NCI-H1436 treated with DMSO at 0.1 percent for 48 hours (cell line): ENCODE results near the gene DNAH7.

Source experiments
- DNase-seq: peaks from one replicate; lab custom pipeline; 2025; lab: John Stamatoyannopoulos, UW

DNAH7 gene

GRCh38 chr2:195863121-195863520 lies 205.5 kb downstream of the DNAH7 start:
- DNase-seq = no peak

DNA sequence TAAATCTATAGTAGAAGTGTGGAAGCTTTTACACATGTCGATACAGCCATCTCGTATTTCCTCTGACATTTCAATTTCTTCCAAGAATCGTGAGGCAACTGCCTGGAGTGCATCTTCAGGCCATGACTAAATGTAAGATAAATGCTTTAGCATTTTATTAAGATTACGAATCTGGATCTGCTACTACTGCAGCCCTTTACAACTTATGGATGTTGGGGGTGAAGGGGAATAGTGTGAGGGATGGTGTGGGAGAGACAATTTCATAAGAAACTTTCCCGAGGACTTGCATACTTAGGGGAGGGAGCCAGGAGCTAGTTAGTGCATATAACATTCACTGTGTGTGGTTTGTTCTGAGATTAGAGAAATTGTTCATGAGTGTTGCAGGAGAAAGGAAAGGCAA lies 206.8 kb downstream of the DNAH7 start:
- DNase-seq = no peak

DNA sequence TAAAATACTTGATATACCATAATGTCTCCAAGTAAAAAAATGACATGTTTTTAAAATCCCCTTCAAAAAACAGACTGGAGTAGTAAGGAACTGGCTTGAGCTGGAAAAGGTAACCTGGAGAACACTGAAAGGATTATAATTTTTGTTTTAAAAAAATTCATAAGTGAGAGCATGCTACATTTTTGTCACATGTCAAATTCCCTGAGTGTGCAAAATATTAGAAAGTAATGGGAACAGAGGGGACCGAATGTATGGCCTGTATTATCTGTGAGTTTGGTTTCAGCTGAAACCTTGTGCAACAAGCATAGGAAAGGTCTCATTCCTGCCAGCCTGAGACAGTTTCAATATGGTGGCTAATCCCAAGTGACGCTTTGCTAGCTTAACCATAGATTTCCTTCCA lies 209.1 kb downstream of the DNAH7 start:
- DNase-seq = no peak

DNA sequence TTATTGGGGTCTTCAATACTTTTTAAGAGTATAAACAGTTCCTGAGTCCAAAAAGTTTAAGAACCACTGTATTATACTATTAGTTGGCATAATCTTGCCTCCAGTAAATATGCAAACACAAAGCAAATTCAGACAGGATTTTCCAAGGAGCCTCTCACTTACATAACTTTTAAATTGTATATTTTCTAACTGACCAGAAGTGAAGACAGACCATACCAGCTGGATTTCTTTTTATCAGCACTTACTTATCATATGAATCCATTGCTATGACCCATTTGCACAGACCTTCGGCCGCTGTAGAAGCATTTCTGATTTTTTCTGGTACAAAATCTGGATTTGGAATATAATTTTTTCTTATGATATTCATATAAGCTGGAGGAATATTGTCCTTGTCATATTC lies 211.5 kb downstream of the DNAH7 start:
- no peak for DNase-seq

DNA sequence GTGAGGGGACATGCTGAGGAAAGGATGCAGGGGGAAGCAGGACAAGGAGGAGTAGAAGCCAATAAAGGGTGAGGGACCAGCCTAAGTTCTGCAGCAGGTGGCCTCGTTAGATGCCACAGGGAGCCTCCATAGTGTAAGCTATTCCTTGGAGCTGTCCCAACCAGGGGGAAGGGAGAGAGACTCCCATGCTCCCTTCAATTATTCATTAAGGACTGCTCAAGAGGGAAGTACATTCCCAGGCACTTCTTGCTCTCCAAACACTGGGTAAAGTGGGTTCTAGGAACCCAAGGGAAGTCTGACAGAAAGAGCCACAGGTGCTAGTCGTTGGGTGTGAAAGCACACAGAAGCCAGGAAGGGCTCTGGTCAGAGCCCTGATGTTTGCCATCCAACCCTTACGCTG lies 217.9 kb downstream of the DNAH7 start:
- no peak for DNase-seq

- no peak for DNase-seq
Measured at GRCh38 chr2:195848119-195848899, 220.3 kb downstream of the DNAH7 start.

DNA sequence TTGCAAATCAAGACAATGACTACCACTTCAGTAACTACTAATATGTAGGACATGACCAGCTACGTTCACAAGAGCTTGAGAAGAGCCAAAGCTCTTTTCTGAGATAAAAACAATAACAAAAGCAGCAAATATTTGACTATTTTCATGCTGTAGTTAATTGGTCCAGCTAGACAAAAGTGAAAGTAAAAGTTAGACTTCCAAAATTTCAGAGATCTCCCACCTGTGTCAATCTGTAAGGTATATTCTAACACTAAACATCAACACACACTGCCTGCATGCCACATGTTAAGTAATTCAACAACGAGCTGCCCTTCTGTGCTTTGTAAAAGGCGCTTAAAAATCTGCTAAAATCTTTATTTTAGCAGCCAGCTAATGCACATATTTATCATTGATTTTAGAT lies 225.7 kb downstream of the DNAH7 start:
- no peak for DNase-seq

DNA sequence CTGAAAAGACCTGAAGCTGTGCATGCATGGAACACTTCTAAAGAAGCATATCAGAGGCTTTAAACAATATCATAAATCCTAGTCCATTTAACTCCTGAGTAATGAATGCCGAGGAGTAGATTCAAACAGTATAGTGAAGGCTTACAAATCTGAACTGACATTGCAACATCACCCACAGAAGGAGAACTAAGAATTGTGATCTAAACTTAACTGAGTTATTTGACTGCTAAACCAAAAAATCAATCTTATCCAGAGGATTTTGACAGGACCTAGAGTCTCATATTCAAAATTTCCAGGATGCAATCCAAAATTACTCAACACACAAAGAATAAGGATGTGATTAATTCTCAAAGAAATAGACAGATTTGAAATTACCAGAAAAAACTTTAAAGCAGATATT lies 230.6 kb downstream of the DNAH7 start:
- DNase-seq = no peak

DNA sequence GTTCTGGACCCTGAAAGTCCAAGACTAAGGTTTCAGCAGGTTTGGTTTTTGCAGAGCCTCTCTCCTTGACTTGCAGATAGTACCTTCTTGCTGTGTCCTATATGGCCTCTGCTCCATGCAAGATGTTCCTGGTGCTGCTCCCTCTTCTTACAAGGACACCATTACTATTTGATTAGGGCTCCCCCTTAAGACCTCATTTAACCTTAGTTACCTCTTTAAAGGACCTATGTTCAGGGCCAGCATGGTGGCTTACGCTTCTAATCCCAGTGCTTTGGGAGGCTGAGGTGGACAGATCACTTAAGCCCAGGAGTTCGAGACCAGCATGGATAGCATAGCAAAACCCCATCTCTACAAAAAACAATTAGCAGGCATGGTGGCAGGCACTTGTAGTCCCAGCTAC lies 232.6 kb downstream of the DNAH7 start:
- DNase-seq = no peak

- DNase-seq = no peak
Measured at GRCh38 chr2:195834836-195835235, 233.8 kb downstream of the DNAH7 start.

GRCh38 chr2:195830968-195831950 lies 237.4 kb downstream of the DNAH7 start:
- DNase-seq = no peak

- DNase-seq = no peak
Measured at GRCh38 chr2:195824478-195824877, 244.2 kb downstream of the DNAH7 start.

DNA sequence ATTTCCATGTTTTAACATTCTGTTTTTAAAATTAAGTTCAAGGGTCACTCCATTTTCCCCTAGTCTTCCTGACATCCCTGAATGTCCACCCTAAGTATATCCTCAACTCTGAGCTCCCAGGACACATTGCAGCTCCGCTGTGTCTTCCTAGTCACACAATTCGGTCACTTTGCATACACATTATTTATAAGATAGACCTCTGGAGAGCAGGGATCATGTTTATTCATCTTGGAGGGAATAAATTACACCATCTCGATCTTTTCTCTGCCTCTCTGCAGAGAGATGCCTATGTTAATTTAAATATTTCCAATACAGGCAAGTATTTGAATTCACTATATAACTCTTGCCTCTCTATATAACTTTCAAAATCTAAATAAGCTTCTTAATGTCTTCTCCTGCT lies 245.4 kb downstream of the DNAH7 start:
- no peak for DNase-seq

DNA sequence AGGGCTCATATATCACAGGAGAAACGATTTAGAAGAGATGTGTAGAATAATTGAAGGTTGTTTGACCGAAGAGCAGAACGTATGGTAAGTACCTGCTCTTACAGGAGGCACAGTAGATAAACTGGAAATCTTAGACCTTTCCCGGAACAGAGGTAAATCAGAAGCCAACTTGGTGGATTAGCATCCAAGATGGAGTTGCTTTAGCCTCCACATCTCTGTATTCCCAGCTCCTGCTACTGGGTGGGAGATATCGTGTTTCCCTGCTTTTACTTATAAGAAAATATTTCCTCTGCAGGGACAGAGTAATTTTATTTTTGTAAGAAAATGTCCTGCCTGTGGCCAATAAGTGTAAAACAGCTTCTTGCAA lies 247.1 kb downstream of the DNAH7 start:
- no peak for DNase-seq

GRCh38 chr2:195820867-195821565 lies 247.6 kb downstream of the DNAH7 start:
- DNase-seq = no peak

DNA sequence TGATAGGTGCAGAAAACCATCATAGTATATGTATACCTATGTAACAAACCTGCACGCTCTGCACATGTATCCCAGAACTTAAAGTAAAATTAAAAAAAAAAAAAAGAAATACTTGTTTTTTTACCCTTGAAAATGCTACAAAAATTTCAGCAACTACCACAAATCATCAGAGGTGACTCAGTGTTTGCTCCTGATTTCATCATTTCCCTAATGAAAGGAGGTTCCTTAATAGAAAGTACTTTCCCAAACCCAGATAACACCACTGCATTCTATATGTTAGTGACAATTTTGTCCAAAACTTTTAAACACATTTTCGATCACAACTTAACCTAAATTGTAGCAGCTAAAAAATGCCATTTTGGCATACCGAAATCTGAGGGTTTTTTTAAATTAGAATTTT lies 248.3 kb downstream of the DNAH7 start:
- DNase-seq = no peak

- DNase-seq = no peak
Measured at GRCh38 chr2:195819276-195819675, 249.4 kb downstream of the DNAH7 start.

DNA sequence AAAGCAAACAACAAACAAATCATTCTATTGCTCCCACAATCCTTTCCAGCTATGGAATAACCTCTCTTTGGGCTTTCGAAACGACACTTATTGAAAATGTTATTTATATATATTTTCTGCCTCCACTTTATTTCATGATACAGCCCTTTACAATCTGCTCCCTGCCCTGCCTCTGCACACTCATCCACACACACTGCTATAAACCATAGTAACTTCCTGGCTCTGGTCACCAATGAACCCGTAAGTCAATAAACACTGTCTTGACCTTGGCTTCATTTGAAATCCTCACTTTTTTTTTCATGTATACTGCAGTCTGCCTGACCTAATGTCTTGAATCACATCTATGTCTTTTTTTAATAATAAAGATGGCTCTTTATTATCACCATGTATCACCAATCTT lies 250.1 kb downstream of the DNAH7 start:
- no peak for DNase-seq

DNA sequence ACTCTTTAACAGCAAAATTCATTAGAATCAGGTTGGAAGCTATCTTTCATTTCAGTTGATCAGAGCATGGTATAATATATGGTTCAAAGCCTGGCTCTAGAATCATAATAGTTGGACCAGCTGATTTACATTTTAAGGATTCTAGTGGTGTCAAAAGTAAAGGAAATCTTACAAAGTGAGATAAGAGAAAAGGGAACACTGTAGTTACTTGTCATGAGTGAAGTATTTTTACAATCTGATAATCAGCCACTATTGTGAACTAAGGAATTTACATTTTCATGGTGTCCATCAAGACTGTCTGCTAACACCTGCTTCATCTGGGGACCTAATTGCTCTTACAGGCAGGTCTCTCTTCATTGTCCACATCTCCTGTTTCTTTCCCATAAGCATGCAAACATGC lies 250.5 kb downstream of the DNAH7 start:
- no peak for DNase-seq

DNA sequence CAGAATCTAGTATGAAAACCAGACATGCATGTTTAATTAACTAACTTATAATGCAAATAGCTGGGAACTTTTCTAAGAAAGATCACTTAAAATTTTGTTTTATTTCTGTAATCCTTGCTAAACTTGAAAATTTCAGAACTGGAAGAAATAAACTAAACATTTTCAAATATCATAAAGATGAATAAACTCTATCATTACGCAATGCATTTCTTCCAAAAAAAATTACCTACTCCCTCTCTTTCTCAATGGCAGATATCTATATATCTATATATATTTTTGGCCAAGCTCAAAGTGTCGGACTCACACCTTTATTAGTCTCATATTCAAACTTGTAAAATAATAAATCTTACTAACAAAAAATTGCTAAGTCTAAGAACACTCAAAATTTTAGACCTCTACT lies 253.6 kb downstream of the DNAH7 start:
- no peak for DNase-seq

DNA sequence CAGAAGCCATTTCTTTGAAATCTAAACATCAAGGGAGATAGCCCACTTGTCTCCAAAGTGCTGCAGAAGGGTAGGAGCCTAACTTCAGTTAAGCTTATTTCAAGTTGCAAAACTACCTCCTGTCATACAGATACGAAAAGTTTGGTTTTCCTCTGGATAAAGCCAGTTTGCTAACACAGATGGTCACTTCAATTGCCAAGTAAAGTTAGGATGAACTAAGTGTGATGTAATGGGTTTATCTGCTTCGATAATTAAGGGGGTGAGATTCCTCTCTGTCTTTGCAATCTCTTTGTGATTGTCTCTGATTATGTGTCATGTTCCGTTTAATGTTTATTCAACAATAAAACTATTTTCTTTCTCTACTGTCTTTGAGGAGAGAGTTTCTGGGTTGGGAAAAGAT lies 255.2 kb downstream of the DNAH7 start:
- no peak for DNase-seq

DNA sequence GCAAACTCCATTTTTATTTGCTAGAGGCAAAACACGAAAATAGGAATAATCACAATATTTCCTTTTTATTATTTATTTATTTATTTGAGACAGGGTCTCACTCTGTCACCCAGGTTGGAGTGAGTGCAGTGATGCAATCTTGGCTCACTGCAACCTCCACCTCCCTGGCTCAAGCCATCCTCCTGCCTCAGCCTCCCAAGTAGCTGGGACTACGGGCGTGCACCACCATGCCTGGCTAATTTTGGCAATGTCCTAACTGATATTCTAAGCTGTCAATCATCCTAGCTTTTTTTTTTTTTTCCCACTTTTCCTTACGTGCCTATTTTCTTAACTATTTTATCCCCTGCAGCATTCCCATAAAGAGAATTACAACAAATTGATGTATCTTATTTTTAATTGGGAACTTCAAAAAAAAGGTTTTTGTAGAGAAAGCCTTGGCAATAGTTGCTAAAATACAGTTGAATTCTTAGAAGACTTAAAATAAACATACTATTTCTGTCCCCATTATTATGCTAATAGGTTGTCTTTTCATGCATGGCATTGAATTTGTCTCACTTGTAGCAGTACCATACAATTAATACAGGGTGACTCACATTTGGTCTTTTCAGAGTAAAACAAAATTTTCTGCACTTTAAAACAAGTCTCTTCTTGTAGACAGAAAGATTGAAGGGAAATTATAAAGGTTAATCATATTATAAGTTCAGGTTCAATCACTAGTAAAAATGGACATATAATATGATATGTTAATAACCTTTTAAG lies 258.1 kb downstream of the DNAH7 start:
- DNase-seq = no peak
